Trophoblast cell (in vitro differentiated cells and primary cell): ENCODE results near the gene SLC35E3.

Source experiments
- DNase-seq, 2 donors: peaks; one replicate each; pipeline ENCODE4 v3.0.0-alpha.2; 2016
- H2AFZ ChIP-seq: 2 replicates; pipeline ENCODE4 v1.6.1; 2013; ENCODE audit warnings: low read length, moderate library complexity, mild to moderate bottlenecking; ENCODE audit not compliant: insufficient read depth, poor library complexity
- H2AK5ac ChIP-seq: 2 replicates; pipeline ENCODE4 v1.6.1; 2013; ENCODE audit warnings: mild to moderate bottlenecking, low read length
- H2BK120ac ChIP-seq: 2 replicates; pipeline ENCODE4 v1.6.1; 2013; ENCODE audit warnings: low read length, mild to moderate bottlenecking, moderate library complexity; ENCODE audit not compliant: insufficient read depth, poor library complexity
- H2BK12ac ChIP-seq: 2 replicates; pipeline ENCODE4 v1.6.1; 2013; ENCODE audit warnings: mild to moderate bottlenecking, low read length, moderate library complexity
- H2BK5ac ChIP-seq: 2 replicates; pipeline ENCODE4 v1.6.1; 2013; ENCODE audit warnings: low read length, low read depth, moderate library complexity, mild to moderate bottlenecking; ENCODE audit not compliant: poor library complexity
- H3K14ac ChIP-seq: 2 replicates; pipeline ENCODE4 v1.6.1; 2013; ENCODE audit warnings: mild to moderate bottlenecking, low read length
- H3K18ac ChIP-seq: 2 replicates; pipeline ENCODE4 v1.6.1; 2013; ENCODE audit warnings: mild to moderate bottlenecking, low read length
- H3K23ac ChIP-seq: 2 replicates; pipeline ENCODE4 v1.6.1; 2013; ENCODE audit warnings: low read length
- H3K27ac ChIP-seq: 2 replicates; pipeline ENCODE4 v1.5.1; 2013; ENCODE audit warnings: low read depth, mild to moderate bottlenecking, inconsistent platforms, low read length, moderate library complexity
- H3K27me3 ChIP-seq: 2 replicates; pipeline ENCODE4 v1.6.1; 2013; ENCODE audit warnings: inconsistent platforms, mild to moderate bottlenecking, low read length, moderate library complexity; ENCODE audit not compliant: insufficient read depth
- H3K36me3 ChIP-seq, 2 experiments: 1 replicate in 1 of 2; 2 replicates in 1 of 2; pipeline ENCODE4 v1.6.1; 2013; ENCODE audit warnings: low read length in 2 of 2, mild to moderate bottlenecking in 2 of 2, moderate library complexity in 1 of 2; ENCODE audit not compliant: insufficient read depth in 2 of 2, control insufficient read depth in 1 of 2
- H3K4ac ChIP-seq: 2 replicates; pipeline ENCODE4 v1.6.1; 2013; ENCODE audit warnings: low read depth, mild to moderate bottlenecking, low read length, moderate library complexity
- H3K4me1 ChIP-seq, 2 experiments: 1 replicate in 1 of 2; 2 replicates in 1 of 2; pipeline ENCODE4 v1.6.1; 2013; ENCODE audit warnings: low read length in 2 of 2, mild to moderate bottlenecking in 2 of 2, moderate library complexity in 1 of 2; ENCODE audit not compliant: insufficient read depth in 2 of 2, control insufficient read depth in 1 of 2
- H3K4me2 ChIP-seq: 2 replicates; pipeline ENCODE4 v1.6.1; 2013; ENCODE audit warnings: inconsistent platforms, mild to moderate bottlenecking, low read length, moderate library complexity
- H3K4me3 ChIP-seq: 2 replicates; pipeline ENCODE4 v1.5.1; 2013; ENCODE audit warnings: mild to moderate bottlenecking, low read depth, low read length, inconsistent platforms
- H3K79me1 ChIP-seq: one replicate; pipeline ENCODE4 v1.6.1; 2013; ENCODE audit warnings: low read length
- H3K79me2 ChIP-seq: 2 replicates; pipeline ENCODE4 v1.6.1; 2013; ENCODE audit warnings: low read length, mild to moderate bottlenecking; ENCODE audit not compliant: control insufficient read depth, insufficient read depth, poor library complexity
- H3K9ac ChIP-seq: 2 replicates; pipeline ENCODE4 v1.6.1; 2013; ENCODE audit warnings: mild to moderate bottlenecking, low read length
- H3K9me3 ChIP-seq: 2 replicates; pipeline ENCODE4 v1.6.1; 2013; ENCODE audit warnings: low read depth, mild to moderate bottlenecking, control low read depth, inconsistent platforms, low read length; ENCODE audit not compliant: insufficient read depth
- H4K12ac ChIP-seq: 2 replicates; pipeline ENCODE4 v1.6.1; 2013; ENCODE audit warnings: low read depth, mild to moderate bottlenecking, low read length, moderate library complexity
- H4K8ac ChIP-seq: 2 replicates; pipeline ENCODE4 v1.6.1; 2013; ENCODE audit warnings: low read depth, mild to moderate bottlenecking, low read length, moderate library complexity
- H4K91ac ChIP-seq: one replicate; pipeline ENCODE4 v1.6.1; 2013; ENCODE audit warnings: low read depth, mild to moderate bottlenecking, low read length, moderate library complexity
- WGBS: extraction: QIAGEN DNeasy Blood & Tissue Kit; methylation state at CpG from one replicate; pipeline ENCODE4 v1.1.7; 2013; ENCODE audit warnings: missing lambda C conversion rate; ENCODE audit not compliant: insufficient read length, insufficient coverage; ENCODE audit errors: extremely low coverage; 5-methylcytosine and 5-hydroxymethylcytosine counted together

The SLC35E3 gene

GRCh38 chr12:68790081-68790951 is 44.3 kb downstream of the SLC35E3 start:
- Histone ChIP-seq H3K9me3 (no peaks in the 10 kb centered on the region), H3K36me3 (no peaks in the 10 kb centered on the region), H3K79me2 (peaks cover under 1% of the 10 kb centered on the region), H2BK12ac (no peak overlapping the region), H3K18ac (no peak overlapping the region), H4K8ac (no peak overlapping the region), H3K4ac (no peak overlapping the region), H2BK5ac (no peak overlapping the region), H3K14ac (no peak overlapping the region), H3K23ac (no peak overlapping the region), H4K12ac (no peak overlapping the region), H3K9ac (no peak overlapping the region), H2AK5ac (no peak overlapping the region), H2BK120ac (no peak overlapping the region), H3K27ac (no peak overlapping the region), H3K79me1 (peaks cover 12% of the 10 kb centered on the region), H4K91ac (peak overlapping the region; percentile 5), H3K4me1 (peaks cover 0 to 3% of the 10 kb centered on the region in 2 experiments), H3K4me2 (no peak overlapping the region), H3K27me3 (no peaks in the 10 kb centered on the region), H2AFZ (no peak overlapping the region), H3K4me3 (no peak overlapping the region)
- no peak for DNase-seq
- WGBS: no CpG with 5 or more reads among the region's 13 CpGs

- Histone ChIP-seq H3K9ac (no peak overlapping the region), H3K4me3 (no peak overlapping the region), H3K4me2 (no peak overlapping the region), H2BK5ac (no peak overlapping the region), H2AFZ (no peak overlapping the region), H3K36me3 (no peaks in the 10 kb centered on the region), H3K79me2 (no peaks in the 10 kb centered on the region), H4K8ac (no peak overlapping the region), H3K27ac (no peak overlapping the region), H3K27me3 (no peaks in the 10 kb centered on the region), H3K14ac (no peak overlapping the region), H4K91ac (no peak overlapping the region), H3K79me1 (peaks cover 12% of the 10 kb centered on the region), H3K18ac (no peak overlapping the region), H3K23ac (no peak overlapping the region), H2BK120ac (no peak overlapping the region), H3K4me1 (peaks cover 0 to 3% of the 10 kb centered on the region in 2 experiments), H2BK12ac (peak overlapping the region; percentile 58), H4K12ac (no peak overlapping the region), H3K4ac (no peak overlapping the region), H2AK5ac (no peak overlapping the region), H3K9me3 (no peaks in the 10 kb centered on the region)
- WGBS: no CpG with 5 or more reads among the region's 3 CpGs
- DNase-seq: no peak
Observed at GRCh38 chr12:68790952-68791234, 44.9 kb downstream of the SLC35E3 start.

GRCh38 chr12:68791897-68792481 is 46.0 kb downstream of the SLC35E3 start:
- Histone ChIP-seq H3K79me1 (peaks cover 12% of the 10 kb centered on the region), H3K27me3 (no peaks in the 10 kb centered on the region), H3K4me2 (no peak overlapping the region), H3K23ac (no peak overlapping the region), H3K4ac (no peak overlapping the region), H4K12ac (no peak overlapping the region), H4K8ac (no peak overlapping the region), H3K79me2 (no peaks in the 10 kb centered on the region), H2BK12ac (no peak overlapping the region), H3K9me3 (no peaks in the 10 kb centered on the region), H2BK120ac (no peak overlapping the region), H3K36me3 (no peaks in the 10 kb centered on the region), H3K27ac (no peak overlapping the region), H3K9ac (no peak overlapping the region), H2AK5ac (no peak overlapping the region), H4K91ac (no peak overlapping the region), H3K14ac (no peak overlapping the region), H2BK5ac (no peak overlapping the region), H3K18ac (no peak overlapping the region), H3K4me1 (peaks cover 0 to 3% of the 10 kb centered on the region in 2 experiments), H2AFZ (no peak overlapping the region), H3K4me3 (no peak overlapping the region)
- no CpG with 5 or more reads among the region's 2 CpGs for WGBS
- DNase-seq: no peak

- H3K4me3 ChIP-seq: no peak overlapping the region
- WGBS: no CpG with 5 or more reads among the region's 2 CpGs
- H2AK5ac ChIP-seq: no peak overlapping the region
- H3K4ac ChIP-seq: no peak overlapping the region
- H2BK120ac ChIP-seq: no peak overlapping the region
- H2BK5ac ChIP-seq: no peak overlapping the region
- no peaks in the 10 kb centered on the region for H3K79me2 ChIP-seq
- no peak overlapping the region for H3K9ac ChIP-seq
- no peak overlapping the region for H2AFZ ChIP-seq
- H3K79me1 ChIP-seq: peaks cover 6% of the 10 kb centered on the region
- H3K36me3 ChIP-seq: no peaks in the 10 kb centered on the region
- H3K23ac ChIP-seq: no peak overlapping the region
- H2BK12ac ChIP-seq: no peak overlapping the region
- H3K27me3 ChIP-seq: no peaks in the 10 kb centered on the region
- DNase-seq: peak in 1 of 2 donors; percentile 40
- no peak overlapping the region for H4K91ac ChIP-seq
- H3K27ac ChIP-seq: no peak overlapping the region
- no peak overlapping the region for H3K18ac ChIP-seq
- no peak overlapping the region for H3K14ac ChIP-seq
- no peak overlapping the region for H4K12ac ChIP-seq
- no peaks in the 10 kb centered on the region for H3K9me3 ChIP-seq
- peaks cover 0 to under 1% of the 10 kb centered on the region in 2 experiments for H3K4me1 ChIP-seq
- no peak overlapping the region for H3K4me2 ChIP-seq
- no peak overlapping the region for H4K8ac ChIP-seq
Observed at GRCh38 chr12:68792952-68793351, 47.0 kb downstream of the SLC35E3 start.
